ENCODE data around the gene GCDH.
A peak's percentile ranks its signal among the peaks of the same experiment; 100 is the strongest.

The GCDH gene

DNA sequence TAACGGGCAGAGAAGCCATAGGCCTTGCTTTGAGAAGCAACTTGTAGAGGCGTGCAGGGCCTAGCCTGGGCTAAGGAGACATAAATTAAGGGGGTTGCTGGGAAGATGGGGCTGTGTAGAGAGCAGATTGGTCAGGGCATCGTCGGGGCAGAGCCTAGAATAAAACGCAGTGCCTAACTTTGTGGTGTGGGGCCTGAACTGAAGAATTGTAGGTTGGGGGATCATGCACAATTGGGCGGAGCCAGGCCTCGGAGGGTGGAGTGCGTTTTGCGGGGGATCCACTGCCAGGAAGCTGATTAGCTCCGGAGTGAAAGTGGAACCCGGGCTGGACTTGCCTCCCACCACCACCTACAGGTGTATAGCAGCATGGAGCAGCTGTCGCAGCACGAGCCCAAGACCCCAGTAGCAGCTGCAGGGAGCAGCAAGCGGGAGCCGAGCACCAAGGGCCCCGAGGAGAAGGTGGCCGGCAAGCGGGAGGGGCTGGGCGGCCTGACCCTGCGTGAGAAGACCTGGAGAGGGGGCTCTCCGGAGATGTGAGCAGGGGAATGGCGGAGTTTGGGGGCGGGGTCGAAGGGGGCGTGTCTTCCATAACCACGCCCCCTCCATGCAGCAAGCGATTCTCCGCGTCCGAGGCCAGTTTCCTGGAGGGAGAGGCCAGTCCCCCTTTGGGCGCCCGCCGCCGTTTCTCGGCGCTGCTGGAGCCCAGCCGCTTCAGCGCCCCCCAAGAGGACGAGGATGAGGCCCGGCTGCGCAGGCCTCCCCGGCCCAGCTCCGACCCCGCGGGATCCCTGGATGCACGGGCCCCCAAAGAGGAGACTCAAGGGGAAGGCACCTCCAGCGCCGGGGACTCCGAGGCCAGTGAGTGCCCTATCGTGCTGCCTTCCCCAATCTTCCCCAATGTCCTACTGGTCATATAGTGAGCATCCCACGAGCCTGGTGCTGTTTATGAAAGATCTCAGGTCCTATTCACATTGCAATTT, 23.6 kb upstream of the GCDH start:
- peak; percentile 21 for DNase-seq (ENCODE audit: low read depth)
- peak overlapping the region; percentile 62 for H3K4me3 ChIP-seq (ENCODE audit: low read length)
- TF ChIP-seq, protein P1, sequence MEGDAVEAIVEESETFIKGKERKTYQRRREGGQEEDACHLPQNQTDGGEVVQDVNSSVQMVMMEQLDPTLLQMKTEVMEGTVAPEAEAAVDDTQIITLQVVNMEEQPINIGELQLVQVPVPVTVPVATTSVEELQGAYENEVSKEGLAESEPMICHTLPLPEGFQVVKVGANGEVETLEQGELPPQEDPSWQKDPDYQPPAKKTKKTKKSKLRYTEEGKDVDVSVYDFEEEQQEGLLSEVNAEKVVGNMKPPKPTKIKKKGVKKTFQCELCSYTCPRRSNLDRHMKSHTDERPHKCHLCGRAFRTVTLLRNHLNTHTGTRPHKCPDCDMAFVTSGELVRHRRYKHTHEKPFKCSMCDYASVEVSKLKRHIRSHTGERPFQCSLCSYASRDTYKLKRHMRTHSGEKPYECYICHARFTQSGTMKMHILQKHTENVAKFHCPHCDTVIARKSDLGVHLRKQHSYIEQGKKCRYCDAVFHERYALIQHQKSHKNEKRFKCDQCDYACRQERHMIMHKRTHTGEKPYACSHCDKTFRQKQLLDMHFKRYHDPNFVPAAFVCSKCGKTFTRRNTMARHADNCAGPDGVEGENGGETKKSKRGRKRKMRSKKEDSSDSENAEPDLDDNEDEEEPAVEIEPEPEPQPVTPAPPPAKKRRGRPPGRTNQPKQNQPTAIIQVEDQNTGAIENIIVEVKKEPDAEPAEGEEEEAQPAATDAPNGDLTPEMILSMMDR (conservative IDR thresholded peaks at IDR 0.05; ENCODE audit: low read depth, low read length): no peak

DNA sequence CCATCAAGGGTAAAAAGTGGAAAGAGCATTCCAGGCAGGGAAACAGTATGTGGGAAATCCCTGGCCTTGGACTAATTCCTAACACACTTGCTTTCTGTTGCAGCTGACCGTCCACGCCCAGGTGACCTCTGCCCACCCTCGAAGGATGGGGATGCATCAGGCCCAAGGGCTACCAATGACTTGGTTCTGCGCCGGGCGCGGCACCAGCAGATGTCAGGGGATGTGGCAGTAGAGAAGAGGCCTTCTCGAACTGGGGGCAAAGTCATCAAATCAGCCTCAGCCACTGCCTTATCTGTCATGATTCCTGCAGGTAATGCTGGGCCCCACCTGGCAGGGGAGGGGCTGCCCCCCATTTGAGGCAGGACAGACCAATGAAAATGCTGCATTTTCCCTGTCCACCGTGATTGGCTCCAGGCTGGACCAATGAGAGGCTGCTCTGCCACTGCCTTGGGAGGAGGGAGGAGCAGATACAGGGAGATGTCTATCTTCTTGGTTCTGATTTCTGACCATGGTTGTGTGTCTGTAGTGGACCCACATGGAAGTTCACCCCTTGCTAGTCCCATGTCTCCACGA, 22.3 kb upstream of the GCDH start:
- no peak for DNase-seq (ENCODE audit: low read depth)
- TF ChIP-seq, protein P1 (conservative IDR thresholded peaks at IDR 0.05; ENCODE audit: low read depth, low read length): no peak
- H3K4me3 ChIP-seq (ENCODE audit: low read length): no peak overlapping the region

DNA sequence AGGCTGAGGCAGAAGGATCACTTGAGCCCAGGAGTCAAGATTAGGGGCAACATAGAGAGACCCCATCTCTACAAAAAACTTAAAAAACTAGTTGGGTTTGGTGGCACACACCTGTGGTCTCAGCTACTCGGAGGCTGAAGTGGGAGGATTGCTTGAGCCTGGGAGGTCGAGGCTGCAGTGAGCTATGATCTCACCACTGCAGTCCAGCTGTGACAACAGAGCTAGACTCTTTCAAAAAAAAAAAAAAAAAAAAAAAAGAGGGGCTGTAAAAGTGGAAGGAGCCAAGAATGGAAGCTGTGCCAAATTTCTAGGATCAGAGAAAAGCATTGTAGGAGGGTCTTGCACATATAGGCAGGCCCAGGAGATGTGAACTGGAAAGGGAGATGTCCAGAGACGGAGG, 19.3 kb upstream of the GCDH start:
- H3K4me3 ChIP-seq (ENCODE audit: low read length): no peak overlapping the region
- TF ChIP-seq, protein P1 (conservative IDR thresholded peaks at IDR 0.05; ENCODE audit: low read depth, low read length): no peak
- no peak for DNase-seq (ENCODE audit: low read depth)

DNA sequence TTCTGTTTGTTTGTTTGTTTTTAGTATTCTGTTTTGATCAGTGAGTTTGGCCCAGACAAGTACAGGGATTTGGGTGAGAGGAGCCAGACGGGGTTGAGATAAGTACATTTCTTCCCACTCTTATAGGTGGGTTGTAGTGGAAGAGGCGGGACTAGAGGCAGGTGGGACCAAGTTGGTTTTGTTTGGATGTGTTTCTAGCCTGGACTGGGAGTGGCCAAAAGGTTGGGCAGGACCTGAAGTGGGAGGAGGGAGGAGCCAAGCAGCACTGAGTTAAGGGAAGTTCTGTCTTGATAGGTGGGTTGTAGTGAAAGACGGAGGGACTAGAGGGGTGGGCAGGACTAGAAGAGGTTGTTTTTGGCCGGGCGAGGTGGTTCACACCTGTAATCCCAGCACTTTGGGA, 18.7 kb upstream of the GCDH start:
- no peak for DNase-seq (ENCODE audit: low read depth)
- H3K4me3 ChIP-seq (ENCODE audit: low read length): no peak overlapping the region
- TF ChIP-seq, protein P1 (conservative IDR thresholded peaks at IDR 0.05; ENCODE audit: low read depth, low read length): no peak

DNA sequence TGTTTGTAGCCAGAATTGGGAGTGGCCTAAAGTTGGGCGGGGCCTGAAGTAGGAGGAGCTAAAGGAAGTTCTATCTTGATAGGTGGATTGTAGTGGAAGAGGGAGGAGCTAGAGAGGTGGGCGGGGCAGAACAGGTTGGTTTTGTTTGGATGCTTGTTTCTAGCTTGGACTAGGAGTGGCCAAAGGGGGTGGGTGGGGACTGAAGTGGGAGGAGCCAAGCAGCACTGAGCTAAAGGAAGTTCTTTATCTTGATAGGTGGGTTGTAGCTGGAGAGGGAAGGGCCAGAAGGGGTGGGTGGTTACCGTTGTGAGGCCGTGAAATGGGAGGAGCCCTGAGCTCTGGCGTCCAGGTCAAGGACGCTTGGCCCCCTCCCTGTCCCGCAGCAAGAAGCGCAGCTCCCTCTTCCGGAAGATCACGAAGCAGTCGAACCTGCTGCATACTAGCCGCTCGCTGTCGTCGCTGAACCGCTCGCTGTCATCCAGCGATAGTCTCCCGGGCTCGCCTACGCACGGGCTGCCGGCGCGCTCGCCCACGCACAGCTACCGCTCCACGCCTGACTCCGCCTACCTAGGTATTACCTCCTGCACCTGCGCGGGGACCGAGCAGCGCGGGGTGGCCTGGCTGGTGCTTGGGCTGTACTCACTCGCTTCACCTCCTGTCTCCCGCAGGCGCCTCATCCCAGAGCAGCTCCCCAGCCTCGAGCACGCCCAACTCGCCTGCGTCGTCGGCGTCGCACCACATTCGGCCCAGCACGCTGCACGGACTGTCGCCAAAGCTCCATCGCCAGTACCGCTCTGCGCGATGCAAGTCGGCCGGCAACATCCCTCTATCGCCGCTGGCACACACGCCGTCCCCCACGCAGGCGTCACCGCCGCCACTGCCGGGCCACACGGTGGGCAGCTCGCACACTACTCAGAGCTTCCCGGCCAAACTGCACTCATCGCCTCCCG, 17.7 kb upstream of the GCDH start:
- no peak for DNase-seq (ENCODE audit: low read depth)
- H3K4me3 ChIP-seq (ENCODE audit: low read length): no peak overlapping the region
- TF ChIP-seq, protein P1 (conservative IDR thresholded peaks at IDR 0.05; ENCODE audit: low read depth, low read length): no peak

DNA sequence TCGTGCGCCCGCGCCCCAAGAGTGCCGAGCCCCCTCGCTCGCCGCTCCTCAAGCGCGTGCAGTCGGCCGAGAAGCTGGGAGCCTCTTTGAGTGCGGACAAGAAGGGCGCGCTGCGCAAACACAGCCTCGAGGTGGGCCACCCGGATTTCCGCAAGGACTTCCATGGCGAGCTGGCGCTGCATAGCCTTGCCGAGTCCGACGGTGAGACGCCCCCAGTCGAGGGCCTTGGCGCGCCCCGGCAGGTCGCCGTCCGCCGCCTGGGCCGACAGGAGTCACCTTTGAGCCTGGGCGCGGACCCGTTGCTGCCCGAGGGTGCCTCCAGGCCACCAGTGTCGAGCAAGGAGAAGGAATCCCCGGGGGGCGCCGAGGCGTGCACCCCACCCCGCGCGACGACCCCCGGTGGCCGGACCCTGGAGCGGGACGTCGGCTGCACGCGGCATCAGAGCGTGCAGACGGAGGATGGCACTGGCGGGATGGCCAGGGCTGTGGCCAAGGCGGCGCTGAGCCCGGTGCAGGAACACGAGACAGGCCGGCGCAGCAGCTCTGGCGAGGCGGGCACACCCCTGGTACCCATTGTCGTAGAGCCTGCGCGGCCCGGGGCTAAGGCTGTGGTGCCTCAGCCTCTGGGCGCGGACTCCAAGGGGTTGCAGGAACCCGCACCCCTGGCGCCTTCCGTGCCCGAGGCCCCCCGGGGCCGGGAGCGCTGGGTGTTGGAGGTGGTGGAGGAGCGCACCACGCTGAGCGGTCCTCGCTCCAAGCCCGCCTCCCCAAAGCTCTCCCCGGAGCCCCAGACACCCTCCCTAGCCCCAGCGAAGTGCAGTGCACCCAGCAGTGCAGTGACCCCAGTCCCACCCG, 16.8 kb upstream of the GCDH start:
- H3K4me3 ChIP-seq (ENCODE audit: low read length): no peak overlapping the region
- TF ChIP-seq, protein P1 (conservative IDR thresholded peaks at IDR 0.05; ENCODE audit: low read depth, low read length): no peak
- DNase-seq (ENCODE audit: low read depth): no peak

Measured in retinal pigment epithelial cell (primary cell).